ENCODE measurements around the gene VWA2.

VWA2 gene

GRCh38 chr10:114278884-114279191 is 39.8 kb downstream of the VWA2 start:
- no peak for DNase-seq (ENCODE audit: low read depth)
- H3K4me3 ChIP-seq (ENCODE audit: low read depth, low read length) = no peak overlapping the region
- TF ChIP-seq CTCF (IDR thresholded peaks at IDR 0.05; ENCODE audit: low read depth, low read length, missing control alignments) = no peak

GRCh38 chr10:114279289-114279688 is 40.2 kb downstream of the VWA2 start:
- H3K4me3 ChIP-seq (ENCODE audit: low read depth, low read length) = no peak overlapping the region
- DNase-seq (ENCODE audit: low read depth) = no peak
- no peak for TF ChIP-seq CTCF (IDR thresholded peaks at IDR 0.05; ENCODE audit: low read depth, low read length, missing control alignments)

GRCh38 chr10:114279901-114280644 is 41.0 kb downstream of the VWA2 start:
- no peak for DNase-seq (ENCODE audit: low read depth)
- H3K4me3 ChIP-seq (ENCODE audit: low read depth, low read length) = no peak overlapping the region
- no peak for TF ChIP-seq CTCF (IDR thresholded peaks at IDR 0.05; ENCODE audit: low read depth, low read length, missing control alignments)

- DNase-seq (ENCODE audit: low read depth) = no peak
- no peak overlapping the region for H3K4me3 ChIP-seq (ENCODE audit: low read depth, low read length)
- TF ChIP-seq CTCF (IDR thresholded peaks at IDR 0.05; ENCODE audit: low read depth, low read length, missing control alignments) = no peak
Observed at GRCh38 chr10:114281006-114281405, 42.0 kb downstream of the VWA2 start.

- H3K4me3 ChIP-seq (ENCODE audit: low read depth, low read length) = no peak overlapping the region
- TF ChIP-seq CTCF (IDR thresholded peaks at IDR 0.05; ENCODE audit: low read depth, low read length, missing control alignments) = no peak
- DNase-seq (ENCODE audit: low read depth) = no peak
Observed at GRCh38 chr10:114281461-114281860, 42.4 kb downstream of the VWA2 start.

GRCh38 chr10:114282526-114282925 is 43.5 kb downstream of the VWA2 start:
- TF ChIP-seq CTCF (IDR thresholded peaks at IDR 0.05; ENCODE audit: low read depth, low read length, missing control alignments) = no peak
- H3K4me3 ChIP-seq (ENCODE audit: low read depth, low read length) = no peak overlapping the region
- DNase-seq (ENCODE audit: low read depth) = no peak

GRCh38 chr10:114283091-114283490 is 44.0 kb downstream of the VWA2 start:
- no peak overlapping the region for H3K4me3 ChIP-seq (ENCODE audit: low read depth, low read length)
- no peak for DNase-seq (ENCODE audit: low read depth)
- TF ChIP-seq CTCF (IDR thresholded peaks at IDR 0.05; ENCODE audit: low read depth, low read length, missing control alignments) = no peak

Measured in GM12864 (cell line).